Measurements from ENCODE around the gene RABGAP1.

DNA sequence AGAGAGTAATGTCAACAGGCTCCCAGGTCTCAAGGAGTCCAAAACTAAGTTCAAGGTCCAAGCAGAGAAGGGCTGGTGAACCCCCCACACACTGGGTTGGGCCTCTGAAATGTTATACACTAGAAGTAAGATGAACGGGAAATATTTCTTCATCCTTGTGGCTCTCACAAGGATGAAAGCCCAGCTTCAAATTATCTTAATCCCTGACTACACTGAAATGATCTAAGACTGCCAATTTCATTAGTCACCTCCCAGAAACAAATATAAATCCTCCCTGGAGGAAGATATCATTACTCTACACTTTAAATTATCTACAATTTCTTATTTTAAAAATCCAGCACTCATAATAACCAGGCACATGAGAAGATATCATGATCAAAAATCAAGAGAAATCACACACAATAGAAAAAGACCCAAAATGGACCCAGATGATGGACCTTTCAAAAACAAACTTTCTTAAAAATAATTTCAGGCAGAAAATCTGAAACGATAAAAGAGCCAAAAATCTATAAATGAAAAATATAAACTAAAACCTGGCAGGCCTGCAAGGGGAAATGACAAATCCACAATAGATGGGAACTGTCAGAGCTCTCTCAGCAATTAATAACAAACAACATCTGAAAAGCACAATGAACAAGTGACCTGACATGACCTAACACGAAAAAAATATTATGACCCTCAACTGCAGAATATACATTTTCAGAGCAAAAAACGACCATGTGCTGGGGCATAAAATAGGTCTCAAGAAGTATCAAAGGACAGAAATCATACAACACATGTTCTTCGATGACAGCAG, 210.1 kb downstream of the RABGAP1 start:
- TF ChIP-seq, protein P1, sequence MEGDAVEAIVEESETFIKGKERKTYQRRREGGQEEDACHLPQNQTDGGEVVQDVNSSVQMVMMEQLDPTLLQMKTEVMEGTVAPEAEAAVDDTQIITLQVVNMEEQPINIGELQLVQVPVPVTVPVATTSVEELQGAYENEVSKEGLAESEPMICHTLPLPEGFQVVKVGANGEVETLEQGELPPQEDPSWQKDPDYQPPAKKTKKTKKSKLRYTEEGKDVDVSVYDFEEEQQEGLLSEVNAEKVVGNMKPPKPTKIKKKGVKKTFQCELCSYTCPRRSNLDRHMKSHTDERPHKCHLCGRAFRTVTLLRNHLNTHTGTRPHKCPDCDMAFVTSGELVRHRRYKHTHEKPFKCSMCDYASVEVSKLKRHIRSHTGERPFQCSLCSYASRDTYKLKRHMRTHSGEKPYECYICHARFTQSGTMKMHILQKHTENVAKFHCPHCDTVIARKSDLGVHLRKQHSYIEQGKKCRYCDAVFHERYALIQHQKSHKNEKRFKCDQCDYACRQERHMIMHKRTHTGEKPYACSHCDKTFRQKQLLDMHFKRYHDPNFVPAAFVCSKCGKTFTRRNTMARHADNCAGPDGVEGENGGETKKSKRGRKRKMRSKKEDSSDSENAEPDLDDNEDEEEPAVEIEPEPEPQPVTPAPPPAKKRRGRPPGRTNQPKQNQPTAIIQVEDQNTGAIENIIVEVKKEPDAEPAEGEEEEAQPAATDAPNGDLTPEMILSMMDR (IDR thresholded peaks at IDR 0.05; ENCODE audit: insufficient read depth, low read depth, low read length): no peak
- no peak for TF ChIP-seq EZH2 (IDR thresholded peaks at IDR 0.05; ENCODE audit: insufficient read depth, low read length)

Data from astrocyte (in vitro differentiated cells and primary cell).